Panc1 (cell line): Measurements from ENCODE around the gene MYO19.

Source experiments
- POLR2AphosphoS5 ChIP-seq: IDR thresholded peaks from 2 replicates; pipeline ENCODE4 v1.6.1; 2012; ENCODE audit warnings: mild to moderate bottlenecking, low read depth, low read length, moderate library complexity
- SIN3A ChIP-seq: IDR thresholded peaks from 2 replicates; pipeline ENCODE4 v1.6.1; 2012; ENCODE audit warnings: low read depth, mild to moderate bottlenecking, low read length, moderate library complexity, borderline replicate concordance; ENCODE audit not compliant: insufficient read depth
- TCF7L2 ChIP-seq: IDR thresholded peaks from 2 replicates; pipeline ENCODE4 v1.6.1; 2011; ENCODE audit warnings: mild to moderate bottlenecking, low read depth, low read length, inconsistent platforms
- TF ChIP-seq, protein P1 (sequence below): fragments of 450-650 bp; IDR thresholded peaks from 2 replicates; pipeline ENCODE4 v1.5.1; 2017; ENCODE audit warnings: mild to moderate bottlenecking
- TF ChIP-seq, protein P2 (sequence below), 2 experiments: IDR thresholded peaks; 2 replicates each; pipeline ENCODE4 v1.6.1; 2011 to 2012; ENCODE audit warnings: low read depth in 2 of 2, control low read depth in 1 of 2, low read length in 1 of 2, mild to moderate bottlenecking in 1 of 2, moderate library complexity in 1 of 2; ENCODE audit not compliant: insufficient read depth in 1 of 2

DNA sequence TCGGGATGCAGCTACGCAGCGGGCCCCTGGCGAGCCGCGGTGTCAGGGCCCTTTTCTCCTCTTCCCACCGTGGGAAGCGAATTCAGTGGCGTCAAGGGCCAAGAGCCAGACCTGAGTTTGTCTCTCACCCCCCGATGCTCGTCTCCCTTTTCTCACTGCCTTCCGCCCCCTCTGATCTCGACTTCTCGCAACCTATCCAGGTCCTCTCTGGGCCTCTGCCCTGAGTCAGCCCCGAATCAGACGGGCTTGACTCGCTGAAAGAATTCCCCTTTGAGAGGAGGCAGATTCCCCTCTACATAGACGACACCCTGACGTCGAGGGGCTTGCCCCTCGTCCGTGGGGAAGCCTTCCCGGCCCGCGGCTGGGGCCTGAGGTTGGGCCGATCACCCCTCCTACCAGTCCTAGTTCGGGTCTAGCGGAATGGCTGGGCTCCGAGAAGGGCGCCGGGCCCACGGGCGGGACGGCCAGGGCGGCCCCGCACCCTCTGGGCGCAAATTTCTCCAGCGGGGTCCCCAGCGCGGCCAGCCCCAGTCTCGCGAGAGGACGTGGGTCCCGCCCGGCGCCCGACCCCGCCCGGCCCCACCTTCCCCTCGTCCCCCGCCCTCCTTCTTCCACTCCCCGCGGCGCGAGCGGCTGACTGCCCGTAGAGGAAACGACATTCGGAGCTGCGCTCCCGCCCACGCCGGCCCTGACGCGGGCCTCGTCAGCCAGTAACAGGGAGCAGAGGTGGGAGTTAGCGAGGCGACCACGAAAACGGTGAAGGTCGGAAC lies 9.8 kb upstream of the MYO19 start, which contains the start of gene GGNBP2:
- TF ChIP-seq, protein P1, sequence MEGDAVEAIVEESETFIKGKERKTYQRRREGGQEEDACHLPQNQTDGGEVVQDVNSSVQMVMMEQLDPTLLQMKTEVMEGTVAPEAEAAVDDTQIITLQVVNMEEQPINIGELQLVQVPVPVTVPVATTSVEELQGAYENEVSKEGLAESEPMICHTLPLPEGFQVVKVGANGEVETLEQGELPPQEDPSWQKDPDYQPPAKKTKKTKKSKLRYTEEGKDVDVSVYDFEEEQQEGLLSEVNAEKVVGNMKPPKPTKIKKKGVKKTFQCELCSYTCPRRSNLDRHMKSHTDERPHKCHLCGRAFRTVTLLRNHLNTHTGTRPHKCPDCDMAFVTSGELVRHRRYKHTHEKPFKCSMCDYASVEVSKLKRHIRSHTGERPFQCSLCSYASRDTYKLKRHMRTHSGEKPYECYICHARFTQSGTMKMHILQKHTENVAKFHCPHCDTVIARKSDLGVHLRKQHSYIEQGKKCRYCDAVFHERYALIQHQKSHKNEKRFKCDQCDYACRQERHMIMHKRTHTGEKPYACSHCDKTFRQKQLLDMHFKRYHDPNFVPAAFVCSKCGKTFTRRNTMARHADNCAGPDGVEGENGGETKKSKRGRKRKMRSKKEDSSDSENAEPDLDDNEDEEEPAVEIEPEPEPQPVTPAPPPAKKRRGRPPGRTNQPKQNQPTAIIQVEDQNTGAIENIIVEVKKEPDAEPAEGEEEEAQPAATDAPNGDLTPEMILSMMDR, result no peak
- TF ChIP-seq POLR2AphosphoS5, result peak; percentile 84
- TF ChIP-seq TCF7L2, result no peak
- TF ChIP-seq, protein P2, sequence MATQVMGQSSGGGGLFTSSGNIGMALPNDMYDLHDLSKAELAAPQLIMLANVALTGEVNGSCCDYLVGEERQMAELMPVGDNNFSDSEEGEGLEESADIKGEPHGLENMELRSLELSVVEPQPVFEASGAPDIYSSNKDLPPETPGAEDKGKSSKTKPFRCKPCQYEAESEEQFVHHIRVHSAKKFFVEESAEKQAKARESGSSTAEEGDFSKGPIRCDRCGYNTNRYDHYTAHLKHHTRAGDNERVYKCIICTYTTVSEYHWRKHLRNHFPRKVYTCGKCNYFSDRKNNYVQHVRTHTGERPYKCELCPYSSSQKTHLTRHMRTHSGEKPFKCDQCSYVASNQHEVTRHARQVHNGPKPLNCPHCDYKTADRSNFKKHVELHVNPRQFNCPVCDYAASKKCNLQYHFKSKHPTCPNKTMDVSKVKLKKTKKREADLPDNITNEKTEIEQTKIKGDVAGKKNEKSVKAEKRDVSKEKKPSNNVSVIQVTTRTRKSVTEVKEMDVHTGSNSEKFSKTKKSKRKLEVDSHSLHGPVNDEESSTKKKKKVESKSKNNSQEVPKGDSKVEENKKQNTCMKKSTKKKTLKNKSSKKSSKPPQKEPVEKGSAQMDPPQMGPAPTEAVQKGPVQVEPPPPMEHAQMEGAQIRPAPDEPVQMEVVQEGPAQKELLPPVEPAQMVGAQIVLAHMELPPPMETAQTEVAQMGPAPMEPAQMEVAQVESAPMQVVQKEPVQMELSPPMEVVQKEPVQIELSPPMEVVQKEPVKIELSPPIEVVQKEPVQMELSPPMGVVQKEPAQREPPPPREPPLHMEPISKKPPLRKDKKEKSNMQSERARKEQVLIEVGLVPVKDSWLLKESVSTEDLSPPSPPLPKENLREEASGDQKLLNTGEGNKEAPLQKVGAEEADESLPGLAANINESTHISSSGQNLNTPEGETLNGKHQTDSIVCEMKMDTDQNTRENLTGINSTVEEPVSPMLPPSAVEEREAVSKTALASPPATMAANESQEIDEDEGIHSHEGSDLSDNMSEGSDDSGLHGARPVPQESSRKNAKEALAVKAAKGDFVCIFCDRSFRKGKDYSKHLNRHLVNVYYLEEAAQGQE (IDR thresholded peaks at IDR 0.05; ENCODE audit: insufficient read depth in 1 of 2, low read depth in 2 of 2, low read length in 1 of 2), result no peak
- 0 out of 2 replicates have a peak, but pooled peaks have one; percentile 51 for TF ChIP-seq SIN3A
